GM19467 (cell line): ENCODE measurements around the gene USP24.

Experiments used
- ATAC-seq: cut with Tn5 transposase; IDR thresholded peaks from one replicate; pipeline ENCODE4 v1.9.1; 2021; ENCODE audit warnings: mild to moderate bottlenecking, moderate library complexity; ENCODE audit not compliant: unreplicated experiment

The USP24 gene

DNA sequence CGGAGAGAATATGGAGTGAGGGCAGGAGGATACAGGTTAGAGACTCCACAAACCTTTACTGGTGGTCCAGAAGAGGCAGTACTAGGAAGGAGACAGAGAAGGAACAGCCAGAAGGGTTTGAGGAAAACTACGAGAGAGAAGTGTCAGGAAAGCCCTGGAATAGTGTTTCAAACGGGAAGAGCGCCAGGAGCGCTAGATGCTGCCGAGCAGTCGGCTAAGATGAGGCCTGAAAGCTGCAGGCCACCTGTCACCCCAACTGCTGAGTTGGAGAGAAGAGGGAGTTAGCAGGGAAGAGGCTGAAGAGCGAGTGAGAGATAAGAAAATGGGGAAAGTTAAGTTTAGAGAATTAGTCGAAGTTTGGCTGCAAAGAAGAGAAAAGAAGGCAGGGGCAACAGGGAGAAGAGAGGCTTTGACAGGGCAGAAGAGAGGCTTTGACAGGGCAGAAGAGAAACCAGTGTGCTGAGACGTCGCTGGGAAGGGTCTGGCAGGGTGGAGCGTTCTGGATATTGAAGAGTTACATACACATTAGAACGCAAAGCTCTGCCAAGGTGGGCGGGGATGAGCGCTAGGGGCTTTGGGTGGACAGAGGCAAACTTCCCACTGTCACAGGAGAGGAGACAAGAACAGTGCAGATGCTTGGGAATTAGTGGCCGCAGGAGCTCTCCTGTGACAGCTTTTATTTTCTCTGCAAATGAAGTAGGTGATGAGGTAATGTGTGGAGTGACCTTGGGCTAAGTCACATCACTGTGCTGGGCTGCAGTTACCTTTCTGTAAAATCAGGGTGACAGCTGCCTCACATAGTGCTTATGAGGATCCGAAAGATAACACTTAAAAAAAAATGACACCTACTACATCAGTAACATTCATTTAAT is 144.6 kb downstream of the USP24 start:
- no peak for ATAC-seq

- ATAC-seq: no peak
Observed at GRCh38 chr1:55069280-55069679, 145.9 kb downstream of the USP24 start.

DNA sequence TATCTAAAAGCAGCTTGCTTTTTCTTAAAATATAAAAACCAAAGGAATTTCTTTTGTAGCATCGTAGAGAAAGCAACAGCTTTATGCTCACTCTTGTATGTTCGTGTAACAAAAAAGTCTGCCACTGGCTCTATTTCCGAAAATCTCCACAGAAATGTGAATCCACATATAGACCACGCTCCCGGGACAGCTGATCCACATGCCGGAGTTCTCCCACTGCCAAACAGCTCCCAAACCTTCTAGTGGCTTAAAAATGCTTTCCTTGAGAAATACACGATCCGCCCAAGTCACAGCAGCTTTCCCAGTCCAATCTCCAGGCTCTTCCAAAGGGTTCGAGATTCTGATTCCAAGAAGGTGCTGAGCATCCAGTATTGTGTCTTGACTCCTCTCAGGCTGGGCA is 146.5 kb downstream of the USP24 start:
- no peak for ATAC-seq

- no peak for ATAC-seq
Observed at GRCh38 chr1:55067914-55068313, 147.2 kb downstream of the USP24 start.

- no peak for ATAC-seq
Observed at GRCh38 chr1:55067022-55067778, 148.0 kb downstream of the USP24 start.

DNA sequence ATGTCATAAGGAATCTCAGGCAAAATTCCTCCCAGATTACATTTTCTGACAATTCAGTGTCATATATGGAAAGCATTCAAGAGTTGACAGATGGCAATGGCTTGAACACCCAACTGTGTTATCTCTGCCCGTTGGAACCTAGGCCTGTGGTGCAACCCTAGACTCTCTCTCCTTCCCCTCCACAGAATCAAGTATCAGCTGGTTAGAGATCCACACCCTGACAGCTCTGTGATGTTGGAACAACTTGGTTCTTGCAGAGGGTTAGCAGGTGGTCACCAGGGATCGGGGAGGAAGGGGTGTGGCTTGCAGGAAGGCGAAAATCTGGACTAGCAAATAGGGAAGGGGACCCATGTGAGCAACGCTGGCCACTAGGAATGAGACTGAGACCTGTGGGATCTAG is 149.5 kb downstream of the USP24 start:
- no peak for ATAC-seq

DNA sequence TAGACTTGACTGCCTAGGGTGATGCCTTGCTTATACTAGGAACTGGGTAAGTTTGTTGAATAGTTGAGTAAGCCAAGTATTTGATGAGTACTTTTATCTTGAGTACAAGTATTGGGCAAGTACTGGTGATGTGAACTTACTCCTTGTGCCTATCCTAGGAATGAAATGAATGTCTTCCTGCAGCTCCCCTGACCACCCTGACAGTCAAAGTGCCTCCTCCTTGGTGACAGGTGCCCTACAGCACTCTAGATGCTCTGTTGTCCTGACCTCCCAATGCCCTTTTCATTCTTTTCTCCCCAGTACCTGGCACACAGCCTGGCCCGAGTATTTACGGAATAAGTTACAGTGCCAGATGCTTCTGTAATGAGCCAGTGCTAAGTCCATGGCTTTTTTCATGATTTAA is 150.3 kb downstream of the USP24 start:
- no peak for ATAC-seq

- ATAC-seq: no peak
Observed at GRCh38 chr1:55064071-55064581, 151.0 kb downstream of the USP24 start.

DNA sequence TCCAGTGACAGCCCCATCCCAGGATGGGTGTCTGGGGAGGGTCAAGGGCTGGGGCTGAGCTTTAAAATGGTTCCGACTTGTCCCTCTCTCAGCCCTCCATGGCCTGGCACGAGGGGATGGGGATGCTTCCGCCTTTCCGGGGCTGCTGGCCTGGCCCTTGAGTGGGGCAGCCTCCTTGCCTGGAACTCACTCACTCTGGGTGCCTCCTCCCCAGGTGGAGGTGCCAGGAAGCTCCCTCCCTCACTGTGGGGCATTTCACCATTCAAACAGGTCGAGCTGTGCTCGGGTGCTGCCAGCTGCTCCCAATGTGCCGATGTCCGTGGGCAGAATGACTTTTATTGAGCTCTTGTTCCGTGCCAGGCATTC is 151.6 kb downstream of the USP24 start:
- no peak for ATAC-seq

DNA sequence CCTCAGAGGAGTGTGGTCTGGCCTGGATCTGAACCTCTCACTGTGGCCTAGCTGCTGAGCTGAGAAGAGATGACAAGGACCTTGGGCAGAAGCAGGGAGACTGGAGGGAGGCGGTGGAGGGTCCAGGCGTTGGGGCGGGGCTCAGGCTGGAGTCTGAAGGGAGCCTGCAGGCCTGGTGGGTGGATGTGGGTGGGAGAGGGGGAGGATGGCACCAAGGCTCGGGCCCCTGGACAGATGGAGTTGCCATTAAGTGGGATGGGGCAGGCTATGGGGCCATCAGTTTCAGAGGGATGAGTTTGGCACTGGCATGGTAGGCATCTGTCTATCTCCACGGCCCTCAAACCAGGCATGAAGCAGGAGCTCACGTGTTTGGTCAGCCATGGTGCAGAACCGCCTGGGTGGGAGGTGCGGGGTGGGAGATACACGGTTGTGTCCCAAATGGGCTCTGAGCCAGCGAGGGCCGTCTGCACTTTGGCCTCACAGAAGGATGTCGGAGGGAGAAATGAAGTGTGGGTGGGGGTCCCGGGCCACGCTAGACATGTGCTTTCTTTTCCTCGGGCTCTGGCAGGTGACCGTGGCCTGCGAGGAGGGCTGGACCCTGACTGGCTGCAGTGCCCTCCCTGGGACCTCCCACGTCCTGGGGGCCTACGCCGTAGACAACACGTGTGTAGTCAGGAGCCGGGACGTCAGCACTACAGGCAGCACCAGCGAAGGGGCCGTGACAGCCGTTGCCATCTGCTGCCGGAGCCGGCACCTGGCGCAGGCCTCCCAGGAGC is 152.2 kb downstream of the USP24 start:
- ATAC-seq: no peak

DNA sequence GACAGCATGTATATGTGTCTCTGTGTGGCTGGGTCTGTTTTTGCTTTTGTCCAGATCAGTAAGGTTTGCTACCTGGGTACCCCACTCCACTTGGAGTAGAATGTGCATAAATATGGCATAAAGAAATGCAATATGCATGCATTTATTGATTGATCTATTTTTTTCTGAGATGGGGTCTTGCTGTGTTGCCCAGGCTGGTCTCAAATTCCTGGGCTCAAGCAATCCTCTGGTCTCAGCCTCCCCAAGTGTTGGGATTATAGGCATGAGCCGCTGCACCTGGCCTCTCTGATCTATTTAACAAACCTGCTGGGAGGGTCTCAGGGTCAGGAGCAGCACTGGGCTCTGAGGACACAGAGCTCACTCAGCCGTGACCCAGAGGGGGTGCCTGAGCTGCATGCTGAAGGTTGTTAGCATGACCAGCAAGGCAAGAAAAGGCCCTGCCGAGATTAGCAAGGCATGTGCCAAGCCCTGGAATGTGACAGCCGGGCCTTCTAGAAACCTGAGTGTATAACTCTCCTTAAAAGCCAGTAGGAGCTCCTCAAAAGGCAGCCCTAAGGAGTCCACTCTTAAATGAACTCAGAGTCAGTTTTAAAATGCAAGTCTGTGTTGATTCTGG is 153.3 kb downstream of the USP24 start:
- no peak for ATAC-seq

- ATAC-seq: no peak
Observed at GRCh38 chr1:55061000-55061705, 154.0 kb downstream of the USP24 start.

GRCh38 chr1:55060133-55060999 is 154.8 kb downstream of the USP24 start:
- ATAC-seq: no peak

- ATAC-seq: no peak
Observed at GRCh38 chr1:55059302-55060132, 155.6 kb downstream of the USP24 start.

- no peak for ATAC-seq
Observed at GRCh38 chr1:55057956-55058298, 157.2 kb downstream of the USP24 start.

DNA sequence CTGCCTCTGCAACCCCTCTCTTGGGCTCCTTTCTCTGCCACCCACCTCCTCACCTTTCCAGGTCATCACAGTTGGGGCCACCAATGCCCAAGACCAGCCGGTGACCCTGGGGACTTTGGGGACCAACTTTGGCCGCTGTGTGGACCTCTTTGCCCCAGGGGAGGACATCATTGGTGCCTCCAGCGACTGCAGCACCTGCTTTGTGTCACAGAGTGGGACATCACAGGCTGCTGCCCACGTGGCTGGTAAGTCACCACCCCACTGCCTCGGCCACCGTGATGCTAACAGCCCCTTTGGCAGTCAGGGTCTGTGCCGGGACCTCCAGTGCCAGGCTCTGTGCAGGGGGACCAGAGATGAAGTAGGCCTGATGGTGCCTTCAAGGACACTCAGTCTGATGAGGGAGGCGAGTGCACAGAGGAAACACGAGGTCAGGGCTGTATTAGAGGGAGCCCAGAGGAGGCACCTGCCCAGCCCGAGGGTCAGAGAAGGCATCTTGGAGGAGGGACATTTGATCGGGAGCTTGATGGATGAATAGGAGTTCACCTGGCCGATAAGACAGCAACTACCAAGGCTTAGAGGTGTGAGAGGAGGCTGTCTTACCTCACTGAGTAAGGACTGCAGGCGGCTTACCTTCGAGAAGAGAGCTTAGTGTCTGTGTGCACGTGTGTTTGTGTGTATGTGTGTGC is 157.8 kb downstream of the USP24 start:
- no peak for ATAC-seq

DNA sequence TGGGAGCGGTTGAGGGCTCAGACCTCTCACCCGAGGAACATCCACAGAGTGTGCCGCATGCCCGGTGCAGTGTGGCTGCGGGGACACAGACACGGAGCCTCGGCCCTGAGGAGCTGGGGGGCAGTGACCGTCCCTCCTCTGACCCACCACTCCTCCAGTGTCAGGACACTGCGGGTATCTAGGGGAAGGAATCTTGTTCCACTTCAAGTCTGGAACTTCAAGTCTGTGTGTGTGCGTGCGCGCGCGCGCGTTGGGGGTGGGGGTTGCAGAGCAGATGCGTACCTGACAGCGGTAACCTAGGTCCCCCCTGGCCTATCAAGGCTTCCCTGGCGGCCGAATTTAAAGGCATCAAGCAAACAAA is 158.6 kb downstream of the USP24 start:
- no peak for ATAC-seq
